Neuronal stem cell (in vitro differentiated cells): ENCODE results near the gene SND1.

Experiments used
- DNase-seq: peaks from one replicate; pipeline ENCODE4 v3.0.0-alpha.2; 2013; ENCODE audit warnings: low spot score
- H2AFZ ChIP-seq: one replicate; pipeline ENCODE4 v1.6.1; 2013; ENCODE audit warnings: mild to moderate bottlenecking, low read length, inconsistent platforms
- H2AK5ac ChIP-seq: 2 replicates; pipeline ENCODE4 v1.6.1; 2013; ENCODE audit warnings: low read depth, mild to moderate bottlenecking, inconsistent platforms, low read length, moderate library complexity, mixed read lengths
- H2BK120ac ChIP-seq: 2 replicates; pipeline ENCODE4 v1.6.1; 2013; ENCODE audit warnings: low read depth, mild to moderate bottlenecking, inconsistent platforms, low read length, moderate library complexity, mixed read lengths
- H2BK12ac ChIP-seq: one replicate; pipeline ENCODE4 v1.6.1; 2013; ENCODE audit warnings: low read length, inconsistent platforms
- H2BK15ac ChIP-seq: 2 replicates; pipeline ENCODE4 v1.6.1; 2013; ENCODE audit warnings: mild to moderate bottlenecking, low read length, inconsistent platforms, mixed read lengths
- H2BK5ac ChIP-seq: one replicate; pipeline ENCODE4 v1.6.1; 2013; ENCODE audit warnings: inconsistent platforms, mild to moderate bottlenecking, low read length, moderate library complexity
- H3K14ac ChIP-seq: one replicate; pipeline ENCODE4 v1.6.1; 2013; ENCODE audit warnings: low read length, inconsistent platforms
- H3K18ac ChIP-seq: 2 replicates; pipeline ENCODE4 v1.6.1; 2013; ENCODE audit warnings: low read length, inconsistent platforms
- H3K23ac ChIP-seq: 2 replicates; pipeline ENCODE4 v1.6.1; 2013; ENCODE audit warnings: low read depth, mild to moderate bottlenecking, mixed read lengths, low read length, inconsistent platforms; ENCODE audit not compliant: poor library complexity
- H3K27ac ChIP-seq: replicated peaks from 3 replicates; pipeline ENCODE4 v1.5.1; 2013; ENCODE audit warnings: low read length, inconsistent platforms
- H3K27me3 ChIP-seq, 3 experiments: 2 replicates each; pipeline ENCODE4 v1.6.1; 2013; ENCODE audit warnings: low read length in 3 of 3, mild to moderate bottlenecking in 2 of 3, inconsistent platforms in 1 of 3, low read depth in 1 of 3, mixed read lengths in 1 of 3, moderate library complexity in 1 of 3; ENCODE audit not compliant: control insufficient read depth in 3 of 3, insufficient read depth in 3 of 3
- H3K36me3 ChIP-seq, 2 donors: replicated peaks in 1 of 2; 2 replicates each; pipeline ENCODE4 v1.6.1; 2013; ENCODE audit warnings: low read length in 2 of 2; ENCODE audit not compliant: control insufficient read depth in 2 of 2, insufficient read depth in 2 of 2
- H3K4ac ChIP-seq: 2 replicates; pipeline ENCODE4 v1.6.1; 2013; ENCODE audit warnings: inconsistent platforms, mild to moderate bottlenecking, low read length, moderate library complexity
- H3K4me1 ChIP-seq, 2 donors: 1 replicate in 1 of 2; 2 replicates in 1 of 2; pipeline ENCODE4 v1.6.1; 2013; ENCODE audit warnings: low read length in 2 of 2, low read depth in 1 of 2; ENCODE audit not compliant: control insufficient read depth in 2 of 2, insufficient read depth in 1 of 2
- H3K4me2 ChIP-seq: one replicate; pipeline ENCODE4 v1.6.1; 2013; ENCODE audit warnings: mild to moderate bottlenecking, low read length, inconsistent platforms; ENCODE audit not compliant: insufficient read depth, poor library complexity, severe bottlenecking
- H3K4me3 ChIP-seq, 2 donors: 2 replicates each; pipeline ENCODE4 v1.5.1; 2013; ENCODE audit warnings: low read length in 2 of 2, mild to moderate bottlenecking in 2 of 2, inconsistent platforms in 1 of 2, moderate library complexity in 1 of 2
- H3K79me1 ChIP-seq: one replicate; pipeline ENCODE4 v1.6.1; 2013; ENCODE audit warnings: low read depth, mild to moderate bottlenecking, inconsistent platforms, low read length, moderate library complexity
- H3K9ac ChIP-seq: one replicate; pipeline ENCODE4 v1.6.1; 2013; ENCODE audit warnings: mild to moderate bottlenecking, low read depth, low read length, inconsistent platforms; ENCODE audit not compliant: poor library complexity
- H3K9me3 ChIP-seq, 2 donors: replicated peaks in 1 of 2; 2 replicates each; pipeline versions ENCODE3 to v1.6.1; 2013; ENCODE audit warnings: low read length in 2 of 2, mild to moderate bottlenecking in 2 of 2, inconsistent platforms in 1 of 2, low read depth in 1 of 2, mixed read lengths in 1 of 2, moderate library complexity in 1 of 2; ENCODE audit not compliant: control insufficient read depth in 2 of 2, insufficient read depth in 1 of 2
- H4K8ac ChIP-seq: one replicate; pipeline ENCODE4 v1.6.1; 2013; ENCODE audit warnings: low read depth, mild to moderate bottlenecking, inconsistent platforms, low read length, moderate library complexity
- H4K91ac ChIP-seq: one replicate; pipeline ENCODE4 v1.6.1; 2013; ENCODE audit warnings: low read length, low read depth, mild to moderate bottlenecking, inconsistent platforms; ENCODE audit not compliant: poor library complexity
- WGBS, 2 donors: extraction: QIAGEN DNeasy Blood & Tissue Kit; methylation state at CpG; one replicate each; pipeline ENCODE4 v1.1.7; 2013; ENCODE audit warnings: missing lambda C conversion rate in 2 of 2, mixed read lengths in 1 of 2; ENCODE audit not compliant: insufficient read length in 2 of 2, insufficient replicate concordance in 1 of 2; ENCODE audit errors: extremely low coverage in 2 of 2; 5-methylcytosine and 5-hydroxymethylcytosine counted together

SND1 gene

GRCh38 chr7:127847641-127848040, 195.6 kb downstream of the SND1 start:
- Histone ChIP-seq H3K79me1 (no peaks in the 10 kb centered on the region), H4K8ac (no peak overlapping the region), H3K4me1 (no peaks in the 10 kb centered on the region), H4K91ac (no peak overlapping the region), H2AK5ac (no peak overlapping the region), H2BK5ac (no peak overlapping the region), H3K36me3 (peaks cover 0 to 23% of the 10 kb centered on the region in 2 donors), H2AFZ (no peak overlapping the region), H3K4ac (no peak overlapping the region), H3K18ac (no peak overlapping the region), H3K4me3 (no peak overlapping the region), H3K27ac (no peak overlapping the region), H3K9ac (no peak overlapping the region), H2BK12ac (no peak overlapping the region), H3K9me3 (no peaks in the 10 kb centered on the region), H2BK15ac (no peak overlapping the region), H3K14ac (no peak overlapping the region), H2BK120ac (no peak overlapping the region), H3K27me3 (no peaks in the 10 kb centered on the region), H3K23ac (no peak overlapping the region), H3K4me2 (no peak overlapping the region)
- no CpG with 5 or more reads among the region's 3 CpGs for WGBS, 2 donors
- no peak for DNase-seq

GRCh38 chr7:127848241-127848640, 196.2 kb downstream of the SND1 start:
- no peak overlapping the region for H3K4ac ChIP-seq
- H3K9ac ChIP-seq = no peak overlapping the region
- no peak overlapping the region for H2BK5ac ChIP-seq
- H3K27ac ChIP-seq = no peak overlapping the region
- H3K4me3 ChIP-seq = no peak overlapping the region
- H2AFZ ChIP-seq = no peak overlapping the region
- no peaks in the 10 kb centered on the region for H3K27me3 ChIP-seq
- peaks cover 0 to 22% of the 10 kb centered on the region in 2 donors for H3K36me3 ChIP-seq
- H2BK12ac ChIP-seq = no peak overlapping the region
- no peak overlapping the region for H3K23ac ChIP-seq
- H3K14ac ChIP-seq = no peak overlapping the region
- no peaks in the 10 kb centered on the region for H3K9me3 ChIP-seq
- H2AK5ac ChIP-seq = no peak overlapping the region
- no CpG with 5 or more reads among the region's 2 CpGs for WGBS, 2 donors
- no peak overlapping the region for H2BK15ac ChIP-seq
- no peaks in the 10 kb centered on the region for H3K79me1 ChIP-seq
- no peak overlapping the region for H4K91ac ChIP-seq
- H4K8ac ChIP-seq = no peak overlapping the region
- no peaks in the 10 kb centered on the region for H3K4me1 ChIP-seq
- no peak overlapping the region for H3K18ac ChIP-seq
- H2BK120ac ChIP-seq = no peak overlapping the region
- DNase-seq = no peak
- no peak overlapping the region for H3K4me2 ChIP-seq

- Histone ChIP-seq H3K18ac (no peak overlapping the region), H2BK5ac (no peak overlapping the region), H4K8ac (no peak overlapping the region), H3K14ac (no peak overlapping the region), H4K91ac (no peak overlapping the region), H3K4me3 (no peak overlapping the region), H3K36me3 (peaks cover 0 to 16% of the 10 kb centered on the region in 2 donors), H3K27ac (no peak overlapping the region), H2BK12ac (no peak overlapping the region), H3K4ac (no peak overlapping the region), H3K79me1 (no peaks in the 10 kb centered on the region), H2BK120ac (no peak overlapping the region), H3K23ac (no peak overlapping the region), H2AK5ac (no peak overlapping the region), H3K9me3 (no peaks in the 10 kb centered on the region), H3K4me2 (no peak overlapping the region), H3K4me1 (no peaks in the 10 kb centered on the region), H3K9ac (no peak overlapping the region), H3K27me3 (no peaks in the 10 kb centered on the region), H2AFZ (no peak overlapping the region), H2BK15ac (no peak overlapping the region)
- no CpG with 5 or more reads among the region's 3 CpGs for WGBS, 2 donors
- DNase-seq = no peak
Measured at GRCh38 chr7:127850195-127850594, 198.2 kb downstream of the SND1 start.

- Histone ChIP-seq H2AFZ (no peak overlapping the region), H3K4ac (no peak overlapping the region)
- no CpG with 5 or more reads among the region's 2 CpGs for WGBS, 2 donors
Measured at GRCh38 chr7:127854383-127854782, 202.4 kb downstream of the SND1 start.

More at GRCh38 chr7:127854383-127854782, 202.4 kb downstream of the SND1 start:
- no peak overlapping the region for H3K9ac ChIP-seq
- H3K79me1 ChIP-seq = no peaks in the 10 kb centered on the region
- H2AK5ac ChIP-seq = no peak overlapping the region
- no peak for DNase-seq
- no peak overlapping the region for H3K4me3 ChIP-seq
- no peak overlapping the region for H4K8ac ChIP-seq
- H4K91ac ChIP-seq = no peak overlapping the region
- peaks cover 0 to 7% of the 10 kb centered on the region in 2 donors for H3K36me3 ChIP-seq
- no peaks in the 10 kb centered on the region for H3K27me3 ChIP-seq
- no peak overlapping the region for H2BK120ac ChIP-seq
- H3K18ac ChIP-seq = no peak overlapping the region
- H2BK15ac ChIP-seq = no peak overlapping the region
- H3K4me2 ChIP-seq = no peak overlapping the region
- H3K4me1 ChIP-seq = no peaks in the 10 kb centered on the region
- H3K14ac ChIP-seq = no peak overlapping the region
- no peak overlapping the region for H2BK5ac ChIP-seq
- H3K23ac ChIP-seq = no peak overlapping the region
- H3K27ac ChIP-seq = no peak overlapping the region
- no peaks in the 10 kb centered on the region for H3K9me3 ChIP-seq
- H2BK12ac ChIP-seq = no peak overlapping the region
